ENCODE results near the gene TNXB. TPM values are rescaled to one million over a fixed set of nuclear protein-coding genes. Genes with fewer than 3 reads are reported as not detected.
A peak's percentile ranks its signal among the peaks of the same experiment; 100 is the strongest.

TNXB gene
- total and polyA plus RNA-seq, 9 of the 15 experiments (the other 6 are each of a cell fraction or from before 2014, with no cell fraction given): 0.14 to 28.1 (median 12.4) TPM

- no peak for TF ChIP-seq ZNF175 (CRISPR knock-in tag; IDR thresholded peaks at IDR 0.05; ENCODE audit: low read depth)
- TF ChIP-seq RB1 (IDR thresholded peaks at IDR 0.05; ENCODE audit: low read depth): peak; percentile 41; the same call in 1 of the 2 replicates
- TF ChIP-seq CREB3L1 (IDR thresholded peaks at IDR 0.05; ENCODE audit: borderline replicate concordance, low read depth): no peak
- TF ChIP-seq DACH1 (IDR thresholded peaks at IDR 0.05; ENCODE audit: partially characterized antibody): no peak
- TF ChIP-seq, protein P1, sequence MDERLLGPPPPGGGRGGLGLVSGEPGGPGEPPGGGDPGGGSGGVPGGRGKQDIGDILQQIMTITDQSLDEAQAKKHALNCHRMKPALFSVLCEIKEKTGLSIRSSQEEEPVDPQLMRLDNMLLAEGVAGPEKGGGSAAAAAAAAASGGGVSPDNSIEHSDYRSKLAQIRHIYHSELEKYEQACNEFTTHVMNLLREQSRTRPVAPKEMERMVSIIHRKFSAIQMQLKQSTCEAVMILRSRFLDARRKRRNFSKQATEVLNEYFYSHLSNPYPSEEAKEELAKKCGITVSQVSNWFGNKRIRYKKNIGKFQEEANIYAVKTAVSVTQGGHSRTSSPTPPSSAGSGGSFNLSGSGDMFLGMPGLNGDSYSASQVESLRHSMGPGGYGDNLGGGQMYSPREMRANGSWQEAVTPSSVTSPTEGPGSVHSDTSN (CRISPR knock-in tag; IDR thresholded peaks at IDR 0.05; ENCODE audit: low read depth): no peak
- TF ChIP-seq, protein P1 (tag; conservative IDR thresholded peaks at IDR 0.05; ENCODE audit: low read depth): peak; percentile 69
- TF ChIP-seq RFX1 (IDR thresholded peaks at IDR 0.05): peak; percentile 96
- 0 out of 2 replicates have a peak, but pooled peaks have one; percentile 12 for TF ChIP-seq NFIC (IDR thresholded peaks at IDR 0.05)
- TF ChIP-seq TARDBP (IDR thresholded peaks at IDR 0.05): 0 out of 2 replicates have a peak, but pooled peaks have one; percentile 16
- TF ChIP-seq ZNF77 (CRISPR knock-in tag; IDR thresholded peaks at IDR 0.05): no peak
- TF ChIP-seq, protein P2, sequence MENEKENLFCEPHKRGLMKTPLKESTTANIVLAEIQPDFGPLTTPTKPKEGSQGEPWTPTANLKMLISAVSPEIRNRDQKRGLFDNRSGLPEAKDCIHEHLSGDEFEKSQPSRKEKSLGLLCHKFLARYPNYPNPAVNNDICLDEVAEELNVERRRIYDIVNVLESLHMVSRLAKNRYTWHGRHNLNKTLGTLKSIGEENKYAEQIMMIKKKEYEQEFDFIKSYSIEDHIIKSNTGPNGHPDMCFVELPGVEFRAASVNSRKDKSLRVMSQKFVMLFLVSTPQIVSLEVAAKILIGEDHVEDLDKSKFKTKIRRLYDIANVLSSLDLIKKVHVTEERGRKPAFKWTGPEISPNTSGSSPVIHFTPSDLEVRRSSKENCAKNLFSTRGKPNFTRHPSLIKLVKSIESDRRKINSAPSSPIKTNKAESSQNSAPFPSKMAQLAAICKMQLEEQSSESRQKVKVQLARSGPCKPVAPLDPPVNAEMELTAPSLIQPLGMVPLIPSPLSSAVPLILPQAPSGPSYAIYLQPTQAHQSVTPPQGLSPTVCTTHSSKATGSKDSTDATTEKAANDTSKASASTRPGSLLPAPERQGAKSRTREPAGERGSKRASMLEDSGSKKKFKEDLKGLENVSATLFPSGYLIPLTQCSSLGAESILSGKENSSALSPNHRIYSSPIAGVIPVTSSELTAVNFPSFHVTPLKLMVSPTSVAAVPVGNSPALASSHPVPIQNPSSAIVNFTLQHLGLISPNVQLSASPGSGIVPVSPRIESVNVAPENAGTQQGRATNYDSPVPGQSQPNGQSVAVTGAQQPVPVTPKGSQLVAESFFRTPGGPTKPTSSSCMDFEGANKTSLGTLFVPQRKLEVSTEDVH (IDR thresholded peaks at IDR 0.05; ENCODE audit: low read depth, partially characterized antibody): peak; percentile 55
- TF ChIP-seq HCFC1 (IDR thresholded peaks at IDR 0.05; ENCODE audit: low read depth, low read length): peak; percentile 32; the same call in 1 of the 2 replicates
- TF ChIP-seq ARID1B (IDR thresholded peaks at IDR 0.05): 0 out of 2 replicates have a peak, but pooled peaks have one; percentile 22
- no peak for TF ChIP-seq TCF7L2 (IDR thresholded peaks at IDR 0.05; ENCODE audit: low read depth, low read length)
- TF ChIP-seq, protein P3, sequence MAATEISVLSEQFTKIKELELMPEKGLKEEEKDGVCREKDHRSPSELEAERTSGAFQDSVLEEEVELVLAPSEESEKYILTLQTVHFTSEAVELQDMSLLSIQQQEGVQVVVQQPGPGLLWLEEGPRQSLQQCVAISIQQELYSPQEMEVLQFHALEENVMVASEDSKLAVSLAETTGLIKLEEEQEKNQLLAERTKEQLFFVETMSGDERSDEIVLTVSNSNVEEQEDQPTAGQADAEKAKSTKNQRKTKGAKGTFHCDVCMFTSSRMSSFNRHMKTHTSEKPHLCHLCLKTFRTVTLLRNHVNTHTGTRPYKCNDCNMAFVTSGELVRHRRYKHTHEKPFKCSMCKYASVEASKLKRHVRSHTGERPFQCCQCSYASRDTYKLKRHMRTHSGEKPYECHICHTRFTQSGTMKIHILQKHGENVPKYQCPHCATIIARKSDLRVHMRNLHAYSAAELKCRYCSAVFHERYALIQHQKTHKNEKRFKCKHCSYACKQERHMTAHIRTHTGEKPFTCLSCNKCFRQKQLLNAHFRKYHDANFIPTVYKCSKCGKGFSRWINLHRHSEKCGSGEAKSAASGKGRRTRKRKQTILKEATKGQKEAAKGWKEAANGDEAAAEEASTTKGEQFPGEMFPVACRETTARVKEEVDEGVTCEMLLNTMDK (IDR thresholded peaks at IDR 0.05; ENCODE audit: borderline replicate concordance, insufficient read depth, low read depth, low read length, poor library complexity, severe bottlenecking): peak; percentile 52
- TF ChIP-seq RCOR1 (IDR thresholded peaks at IDR 0.05; ENCODE audit: borderline replicate concordance in 1 of 2, low read depth in 2 of 2, low read length in 2 of 2): peak in 1 of 2 experiments; percentile 55; a peak in 1 of 4 replicates
- no peak for TF ChIP-seq ZC3H11A (IDR thresholded peaks at IDR 0.05; ENCODE audit: low read depth, low read length)
- no peak for TF ChIP-seq CBFA2T3 (IDR thresholded peaks at IDR 0.05)
These were observed 4.5 kb upstream of the TNXB start (continued) for GRCh38 chr6:32113386-32114352.

All from K562 (cell line).